Suprapubic skin (tissue), 4 donors: Measurements from ENCODE around the gene BCAS4. TPM values are rescaled to one million over a fixed set of nuclear protein-coding genes. Genes with fewer than 3 reads are reported as not detected.

Experiments used
- DNase-seq, 2 donors: peaks; one replicate each; pipeline ENCODE4 v3.0.0-alpha.2; 2019; ENCODE audit warnings: low spot score in 2 of 2
- H3K27ac ChIP-seq: fragments of 200-600 bp; sonication (generic); one replicate; pipeline ENCODE4 v1.5.1; 2019
- H3K27me3 ChIP-seq: fragments of 200-600 bp; sonication (generic); one replicate; pipeline ENCODE4 v1.5.1; 2019
- H3K36me3 ChIP-seq: fragments of 200-600 bp; sonication (generic); one replicate; pipeline ENCODE4 v1.5.1; 2019
- H3K4me1 ChIP-seq: fragments of 200-600 bp; sonication (generic); one replicate; pipeline ENCODE4 v1.5.1; 2019
- H3K4me3 ChIP-seq: fragments of 200-600 bp; sonication (generic); one replicate; pipeline ENCODE4 v1.5.1; 2019; ENCODE audit warnings: mild to moderate bottlenecking
- H3K9me3 ChIP-seq: fragments of 200-600 bp; sonication (generic); one replicate; pipeline ENCODE4 v1.5.1; 2019
- CTCF ChIP-seq, 2 donors: fragments of 200-600 bp in 1 of 2; fragments of 450-650 bp in 1 of 2; sonication (generic) in 1 of 2; IDR thresholded peaks; one replicate each; pipeline ENCODE4 v1.5.1; 2016 to 2019; ENCODE audit warnings: antibody characterized with exemption in 2 of 2, mild to moderate bottlenecking in 1 of 2, moderate library complexity in 1 of 2
- EP300 ChIP-seq: sonication (generic); formaldehyde crosslinking; IDR thresholded peaks from one replicate; pipeline ENCODE4 v1.6.1; 2017; ENCODE audit warnings: antibody characterized with exemption
- POLR2A ChIP-seq, 2 donors: fragments of 450-650 bp; IDR thresholded peaks; one replicate each; pipeline ENCODE4 v1.6.1; 2017; ENCODE audit warnings: antibody characterized with exemption in 2 of 2, mild to moderate bottlenecking in 2 of 2, moderate library complexity in 2 of 2
- POLR2AphosphoS5 ChIP-seq, 3 donors: sonication (generic); formaldehyde crosslinking; IDR thresholded peaks; one replicate each; pipeline ENCODE4 v1.6.1; 2017; ENCODE audit warnings: antibody characterized with exemption in 3 of 3
- WGBS: methylation state at CpG from one replicate; pipeline ENCODE4 v1.1.5; 2018; 5-methylcytosine and 5-hydroxymethylcytosine counted together
- total RNA-seq, 4 donors: library from RNA; depleted of rRNA; stranded (reverse); fragments of >200 nt; gene quantifications; one replicate each; pipeline ENCODE4 v1.1.0, GENCODE V29; 2016

The BCAS4 gene
- total RNA-seq = 1 to 10 TPM in 3 of 4 donors, under 1 TPM in 1; 0.91 to 2.6 (median 1.2) TPM

- Histone ChIP-seq H3K36me3 (no peaks in the 10 kb centered on the region), H3K27ac (no peak within 1 kb of the TSS), H3K27me3 (no peaks in the 10 kb centered on the region), H3K4me1 (peaks cover 27% of the 10 kb centered on the region), H3K9me3 (no peaks in the 10 kb centered on the region), H3K4me3 (peak within 1 kb of the TSS; percentile 61)
- WGBS = 3% methylated on average over 5 of the region's 92 CpGs
- TF ChIP-seq CTCF (IDR thresholded peaks at IDR 0.05) (peak; percentile 94 to 97), EP300 (no peak)
- peak in 1 of 2 donors; percentile 71 for DNase-seq
Observed at GRCh38 chr20:50794846-50795634, at the start of gene BCAS4. TSS of gene BCAS4 (plus strand) at chr20:50795061. CDS start at chr20:50795084, 23 bp downstream.

GRCh38 chr20:50745634-50746137 is 49.2 kb upstream of the BCAS4 start:
- Histone ChIP-seq H3K4me3 (no peak overlapping the region), H3K27me3 (no peaks in the 10 kb centered on the region), H3K27ac (no peak overlapping the region), H3K36me3 (no peaks in the 10 kb centered on the region), H3K9me3 (no peaks in the 10 kb centered on the region), H3K4me1 (peaks cover 6% of the 10 kb centered on the region)
- TF ChIP-seq EP300 (no peak), POLR2A (IDR thresholded peaks at IDR 0.05) (no peak), POLR2AphosphoS5 (IDR thresholded peaks at IDR 0.05) (no peak), CTCF (IDR thresholded peaks at IDR 0.05) (no peak)
- WGBS = 70% methylated on average over 2 of the region's 2 CpGs
- DNase-seq = no peak

GRCh38 chr20:50746138-50746940 is 48.5 kb upstream of the BCAS4 start:
- TF ChIP-seq EP300 (no peak), POLR2A (IDR thresholded peaks at IDR 0.05) (no peak), POLR2AphosphoS5 (IDR thresholded peaks at IDR 0.05) (no peak), CTCF (IDR thresholded peaks at IDR 0.05) (no peak)
- Histone ChIP-seq H3K9me3 (no peaks in the 10 kb centered on the region), H3K27ac (no peak overlapping the region), H3K27me3 (no peaks in the 10 kb centered on the region), H3K4me3 (no peak overlapping the region), H3K36me3 (no peaks in the 10 kb centered on the region), H3K4me1 (peaks cover 6% of the 10 kb centered on the region)
- WGBS = 70% methylated on average over 3 of the region's 3 CpGs
- no peak for DNase-seq

GRCh38 chr20:50747275-50747674 is 47.6 kb upstream of the BCAS4 start:
- WGBS = 91% methylated on average over 2 of the region's 2 CpGs

More at GRCh38 chr20:50747275-50747674, 47.6 kb upstream of the BCAS4 start:
- Histone ChIP-seq H3K4me1 (peaks cover 6% of the 10 kb centered on the region), H3K4me3 (no peak overlapping the region), H3K36me3 (no peaks in the 10 kb centered on the region), H3K27me3 (no peaks in the 10 kb centered on the region), H3K9me3 (no peaks in the 10 kb centered on the region), H3K27ac (no peak overlapping the region)
- DNase-seq = no peak
- no peak for TF ChIP-seq EP300
- no peak for TF ChIP-seq POLR2A (IDR thresholded peaks at IDR 0.05)
- no peak for TF ChIP-seq POLR2AphosphoS5 (IDR thresholded peaks at IDR 0.05)
- TF ChIP-seq CTCF (IDR thresholded peaks at IDR 0.05) = no peak
